Fibroblast of lung (primary cell): Measurements from ENCODE around the gene MTG2.

Source experiments
- CTCF ChIP-seq, 2 donors: IDR thresholded peaks in 1 of 2; conservative IDR thresholded peaks in 1 of 2; 1 replicate in 1 of 2; 2 replicates in 1 of 2; pipeline ENCODE4 v1.5.1; 2011 to 2012; ENCODE audit warnings: low read length in 2 of 2, control low read depth in 1 of 2, inconsistent platforms in 1 of 2, low read depth in 1 of 2, mild to moderate bottlenecking in 1 of 2
- EZH2 ChIP-seq: IDR thresholded peaks from 2 replicates; pipeline ENCODE4 v1.5.1; 2012; ENCODE audit warnings: low read length, control low read depth, mild to moderate bottlenecking; ENCODE audit errors: missing control alignments

DNA sequence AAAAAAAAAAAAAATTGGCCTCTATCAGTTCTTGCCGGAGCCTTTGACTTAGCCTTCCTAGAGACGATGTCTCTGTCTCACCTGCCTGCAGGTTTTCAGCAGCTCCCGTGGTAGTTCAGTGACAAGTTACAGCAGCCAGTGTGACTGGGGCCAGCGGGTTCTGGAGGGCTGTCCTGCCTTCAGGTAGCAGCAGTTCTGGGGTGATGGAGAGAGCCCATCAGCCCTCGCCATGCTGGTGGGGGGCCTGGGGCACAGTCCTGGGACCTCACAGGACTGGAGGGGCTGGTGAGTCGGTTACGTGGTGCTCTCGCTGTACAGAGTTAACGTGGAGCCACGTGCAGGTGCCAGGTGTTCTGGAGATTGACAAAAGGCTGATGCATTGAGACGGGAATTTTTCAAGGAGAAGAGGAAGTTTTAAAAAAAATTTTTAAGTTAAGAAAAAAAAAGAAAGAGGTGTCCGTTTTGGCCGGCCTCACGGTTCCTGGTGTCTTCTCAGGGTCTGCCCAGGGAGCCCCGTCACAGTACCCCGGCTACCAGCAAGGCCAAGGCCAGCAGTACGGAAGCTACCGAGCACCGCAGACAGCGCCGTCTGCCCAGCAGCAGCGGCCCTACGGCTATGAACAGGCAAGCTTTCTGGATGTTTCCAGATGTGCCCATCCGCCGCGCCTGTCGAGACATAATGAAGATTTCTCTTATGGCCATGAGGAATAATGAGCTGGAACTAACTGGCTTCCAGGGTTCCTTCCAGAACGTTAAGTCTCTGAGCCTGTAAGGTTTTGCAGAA, 8.6 kb upstream of the MTG2 start:
- TF ChIP-seq CTCF (conservative IDR thresholded peaks at IDR 0.05 in 1 of 2, IDR thresholded peaks at IDR 0.05 in 1 of 2; ENCODE audit: low read depth in 1 of 2, low read length in 2 of 2) = no peak
- TF ChIP-seq EZH2 = no peak
